B cell (primary cell): ENCODE data around the gene PYY. TPM values are rescaled to one million over a fixed set of nuclear protein-coding genes. Genes with fewer than 3 reads are reported as not detected.

ENCODE experiments used
- ATAC-seq: fragments of 200-7000 bp; cut with Tn5 transposase; one replicate; pipeline ENCODE4 v1.10.0; 2021; ENCODE audit warnings: low read depth, mild to moderate bottlenecking, moderate number of reproducible peaks, moderate library complexity
- CTCF ChIA-PET: fragments of 350-600 bp; sonication (Branson Sonifier 250); formaldehyde crosslinking; loops from one replicate; lab custom pipeline; 2021; ENCODE audit warnings: antibody characterized with exemption, inconsistent platforms; lab: Charles Lee
- POLR2A ChIA-PET: fragments of 350-600 bp; sonication (Branson Sonifier 250); formaldehyde crosslinking; loops from one replicate; lab custom pipeline; 2021; ENCODE audit warnings: antibody characterized with exemption; lab: Charles Lee
- DNase-seq: peaks from one replicate; pipeline ENCODE4 v3.0.0; 2013
- H2AFZ ChIP-seq: 2 replicates; pipeline ENCODE4 v1.6.1; 2012; ENCODE audit warnings: mild to moderate bottlenecking, low read depth, low read length; ENCODE audit not compliant: insufficient read depth, poor library complexity, severe bottlenecking
- H3K27ac ChIP-seq, 2 donors: 1 replicate in 1 of 2; 2 replicates in 1 of 2; pipeline ENCODE4 v1.5.1; 2012 to 2013; ENCODE audit warnings: low read length in 2 of 2, mild to moderate bottlenecking in 2 of 2, moderate library complexity in 1 of 2
- H3K27me3 ChIP-seq, 4 experiments: fragments of 200-600 bp in 1 of 4; sonication (generic) in 1 of 4; replicated peaks in 1 of 4; 1 replicate in 2 of 4; 2 replicates in 2 of 4; pipeline versions ENCODE4 v1.6.1 to v1.7.0; 2013 to 2016; ENCODE audit warnings: low read length in 3 of 4, mild to moderate bottlenecking in 2 of 4, mixed read lengths in 1 of 4, moderate library complexity in 1 of 4; ENCODE audit not compliant: insufficient read depth in 4 of 4, control insufficient read depth in 3 of 4; ENCODE audit errors: control extremely low read depth in 1 of 4
- H3K36me3 ChIP-seq, 2 experiments: replicated peaks in 1 of 2; 1 replicate in 1 of 2; 2 replicates in 1 of 2; pipeline versions ENCODE4 v1.6.1 to v1.7.1; 2013; ENCODE audit warnings: low read length in 1 of 2; ENCODE audit not compliant: insufficient read depth in 2 of 2, control insufficient read depth in 1 of 2; ENCODE audit errors: control extremely low read depth in 1 of 2, extremely low read depth in 1 of 2
- H3K4me1 ChIP-seq, 2 donors: fragments of 200-600 bp in 1 of 2; sonication (generic) in 1 of 2; 1 replicate in 1 of 2; 2 replicates in 1 of 2; pipeline versions ENCODE4 v1.5.1 to v1.6.1; 2013 to 2017; ENCODE audit warnings: low read length in 2 of 2; ENCODE audit not compliant: control insufficient read depth in 2 of 2, insufficient read depth in 2 of 2
- H3K4me2 ChIP-seq: replicated peaks from 2 replicates; pipeline ENCODE3; 2012; ENCODE audit warnings: mild to moderate bottlenecking, low read depth, low read length; ENCODE audit not compliant: poor library complexity, severe bottlenecking
- H3K4me3 ChIP-seq, 5 experiments: fragments of 200-600 bp in 1 of 5; sonication (generic) in 1 of 5; 1 replicate in 3 of 5; 2 replicates in 2 of 5; pipeline versions ENCODE4 v1.5.1 to v1.7.0; 2011 to 2016; ENCODE audit warnings: low read length in 4 of 5, mild to moderate bottlenecking in 4 of 5, low read depth in 2 of 5, control low read depth in 1 of 5, moderate library complexity in 1 of 5; ENCODE audit not compliant: insufficient read depth in 1 of 5; ENCODE audit errors: control extremely low read depth in 1 of 5, extremely low read depth in 1 of 5
- H3K79me2 ChIP-seq: fragments of 200-600 bp; sonication (generic); one replicate; pipeline ENCODE4 v1.6.0; 2016; ENCODE audit warnings: low read length; ENCODE audit not compliant: control insufficient read depth, insufficient read depth
- H3K9ac ChIP-seq: fragments of 200-600 bp; sonication (generic); 2 replicates; pipeline ENCODE4 v1.6.1; 2017; ENCODE audit warnings: mild to moderate bottlenecking, low read length, moderate library complexity
- H3K9me3 ChIP-seq, 3 donors: one replicate each; pipeline versions ENCODE4 v1.6.1 to v1.7.1; 2013; ENCODE audit warnings: low read length in 2 of 3; ENCODE audit not compliant: control insufficient read depth in 2 of 3, insufficient read depth in 1 of 3; ENCODE audit errors: control extremely low read depth in 1 of 3
- H4K20me1 ChIP-seq: 2 replicates; pipeline ENCODE4 v1.6.0; 2012; ENCODE audit warnings: mild to moderate bottlenecking, low read length; ENCODE audit not compliant: insufficient read depth, control insufficient read depth, poor library complexity, severe bottlenecking
- H3K27ac Mint-ChIP-seq: one replicate; pipeline ENCODE4 v1.8.0; 2021; ENCODE audit warnings: mixed read lengths
- H3K27me3 Mint-ChIP-seq: one replicate; pipeline ENCODE4 v1.8.0; 2021; ENCODE audit warnings: mixed read lengths
- H3K4me1 Mint-ChIP-seq: one replicate; pipeline ENCODE4 v1.8.0; 2021; ENCODE audit warnings: mixed read lengths
- H3K4me3 Mint-ChIP-seq: one replicate; pipeline ENCODE4 v1.8.0; 2021; ENCODE audit warnings: mixed read lengths
- H3K9me3 Mint-ChIP-seq: one replicate; pipeline ENCODE4 v1.8.0; 2022; ENCODE audit warnings: mixed read lengths; ENCODE audit not compliant: insufficient read depth
- CTCF ChIP-seq: fragments of 200-600 bp; IDR thresholded peaks from one replicate; pipeline ENCODE4 v1.8.0; 2022; ENCODE audit warnings: antibody characterized with exemption, mild to moderate bottlenecking
- EZH2 ChIP-seq: IDR thresholded peaks from 2 replicates; pipeline ENCODE4 v1.6.1; 2012; ENCODE audit warnings: borderline replicate concordance, low read depth, mild to moderate bottlenecking, moderate library complexity, low read length; ENCODE audit not compliant: insufficient read depth, poor library complexity, severe bottlenecking
- WGBS: methylation state at CpG from one replicate; pipeline ENCODE4 v1.1.5; 2013; ENCODE audit warnings: missing lambda C conversion rate; ENCODE audit not compliant: insufficient coverage; 5-methylcytosine and 5-hydroxymethylcytosine counted together
- intact Hi-C: fragments of 100-400 bp; cut with micrococcal nuclease; formaldehyde crosslinking; loops from one replicate; pipeline ENCODE4 v1.10.0; 2022
- polyA plus RNA-seq: library from polyadenylated mRNA; depleted of rRNA; stranded (reverse); fragments of >200 nt; gene quantifications from 2 replicates; pipeline ENCODE4 v1.2.3, GENCODE V29; 2012
- total RNA-seq, 2 donors: library from RNA; stranded (reverse); fragments of 120-200 nt in 1 of 2; gene quantifications; 1 replicate in 1 of 2; 2 replicates in 1 of 2; pipeline versions ENCODE4 v1.2.3 to v1.2.4, GENCODE V29; 2013 to 2022

PYY gene
- total and polyA plus RNA-seq, 2 donors (not counting 1 experiment from before 2014, with no cell fraction given) = 0.19 TPM; not detected in 1

GRCh38 chr17:43927060-43927864 is 26.5 kb downstream of the PYY start:
- Mint-ChIP-seq H3K4me3 (peak overlapping the region; percentile 82), H3K27me3 (peaks cover 56% of the 10 kb centered on the region), H3K4me1 (peaks cover 15% of the 10 kb centered on the region), H3K9me3 (no peaks in the 10 kb centered on the region), H3K27ac (no peak overlapping the region)
- Histone ChIP-seq H2AFZ (peak overlapping the region; percentile 44), H3K27ac (no peak overlapping the region), H3K4me2 (peak overlapping the region; percentile 64), H4K20me1 (no peaks in the 10 kb centered on the region), H3K27me3 (peaks cover 0 to 44% (median 9%) of the 10 kb centered on the region in 4 experiments), H3K9ac (peak overlapping the region; percentile 25), H3K4me1 (peaks cover 13 to 15% of the 10 kb centered on the region in 2 donors), H3K9me3 (peaks cover 0 to 4% (median 0%) of the 10 kb centered on the region in 3 donors), H3K79me2 (no peaks in the 10 kb centered on the region), H3K36me3 (no peaks in the 10 kb centered on the region), H3K4me3 (peak overlapping the region in 2 of 5 experiments; percentile 21 to 30)
- intact Hi-C loops = no loop called here
- WGBS = 9% methylated on average over 28 of the region's 42 CpGs
- POLR2A ChIA-PET = no interaction called here
- TF ChIP-seq CTCF = no peak
- no peak for TF ChIP-seq EZH2
- CTCF ChIA-PET = no interaction called here
- ATAC-seq = no peak
- no peak for DNase-seq

- Mint-ChIP-seq H3K4me1 (peaks cover 15% of the 10 kb centered on the region), H3K9me3 (no peaks in the 10 kb centered on the region), H3K27ac (no peak overlapping the region), H3K4me3 (no peak overlapping the region), H3K27me3 (peaks cover 57% of the 10 kb centered on the region)
- DNase-seq = no peak
- H3K79me2 ChIP-seq = no peaks in the 10 kb centered on the region
- H2AFZ ChIP-seq = no peak overlapping the region
- H3K27me3 ChIP-seq = peaks cover 0 to 39% (median 9%) of the 10 kb centered on the region in 4 experiments
- H3K9ac ChIP-seq = no peak overlapping the region
- peaks cover 13 to 15% of the 10 kb centered on the region in 2 donors for H3K4me1 ChIP-seq
- no peak overlapping the region for H3K27ac ChIP-seq
- TF ChIP-seq EZH2 = no peak
- TF ChIP-seq CTCF = no peak
- H4K20me1 ChIP-seq = no peaks in the 10 kb centered on the region
- no peaks in the 10 kb centered on the region for H3K36me3 ChIP-seq
- peaks cover 0 to 4% (median 0%) of the 10 kb centered on the region in 3 donors for H3K9me3 ChIP-seq
- intact Hi-C loops = no loop called here
- no peak overlapping the region for H3K4me2 ChIP-seq
- ChIA-PET CTCF (interaction anchor here (1.2 to 1.4 kb wide), 2 partner anchors 10 to 20 kb away, joined by 4 read pairs; no protein-coding TSS in a partner anchor), POLR2A (no interaction called here)
- ATAC-seq = no peak
- H3K4me3 ChIP-seq = no peak overlapping the region
- 73% methylated on average over 2 of the region's 2 CpGs for WGBS
These were observed 29.2 kb downstream of the PYY start for GRCh38 chr17:43924558-43924957.
